Measurements from ENCODE around the gene TFAP2E.

DNA sequence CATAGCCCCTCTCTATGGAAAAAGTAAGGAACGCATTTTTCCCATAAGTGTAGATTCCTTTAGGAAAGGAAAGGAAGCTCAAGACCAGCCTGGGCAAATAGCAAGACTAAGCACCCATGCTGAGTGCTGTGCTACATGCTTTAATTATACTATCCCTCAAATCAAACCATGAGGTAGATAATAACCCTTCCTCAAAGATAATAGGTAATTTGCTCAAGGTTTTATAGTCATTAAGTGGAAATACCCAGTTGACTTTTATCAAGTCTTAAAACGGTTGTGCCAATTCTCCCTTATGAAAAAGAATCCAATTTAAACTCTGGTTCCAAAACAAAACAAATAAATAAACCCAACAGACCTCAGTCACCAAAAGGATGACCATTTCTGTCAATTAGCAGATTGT, 19.3 kb upstream of the TFAP2E start:
- TF ChIP-seq, protein P1, sequence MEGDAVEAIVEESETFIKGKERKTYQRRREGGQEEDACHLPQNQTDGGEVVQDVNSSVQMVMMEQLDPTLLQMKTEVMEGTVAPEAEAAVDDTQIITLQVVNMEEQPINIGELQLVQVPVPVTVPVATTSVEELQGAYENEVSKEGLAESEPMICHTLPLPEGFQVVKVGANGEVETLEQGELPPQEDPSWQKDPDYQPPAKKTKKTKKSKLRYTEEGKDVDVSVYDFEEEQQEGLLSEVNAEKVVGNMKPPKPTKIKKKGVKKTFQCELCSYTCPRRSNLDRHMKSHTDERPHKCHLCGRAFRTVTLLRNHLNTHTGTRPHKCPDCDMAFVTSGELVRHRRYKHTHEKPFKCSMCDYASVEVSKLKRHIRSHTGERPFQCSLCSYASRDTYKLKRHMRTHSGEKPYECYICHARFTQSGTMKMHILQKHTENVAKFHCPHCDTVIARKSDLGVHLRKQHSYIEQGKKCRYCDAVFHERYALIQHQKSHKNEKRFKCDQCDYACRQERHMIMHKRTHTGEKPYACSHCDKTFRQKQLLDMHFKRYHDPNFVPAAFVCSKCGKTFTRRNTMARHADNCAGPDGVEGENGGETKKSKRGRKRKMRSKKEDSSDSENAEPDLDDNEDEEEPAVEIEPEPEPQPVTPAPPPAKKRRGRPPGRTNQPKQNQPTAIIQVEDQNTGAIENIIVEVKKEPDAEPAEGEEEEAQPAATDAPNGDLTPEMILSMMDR (IDR thresholded peaks at IDR 0.05; ENCODE audit: low read depth, low read length, missing input control) = no peak
- TF ChIP-seq JUND (IDR thresholded peaks at IDR 0.05) (no peak), YY1 (IDR thresholded peaks at IDR 0.05) (no peak), TAF1 (conservative IDR thresholded peaks at IDR 0.05) (no peak), RXRA (IDR thresholded peaks at IDR 0.05) (no peak), EGR1 (IDR thresholded peaks at IDR 0.05; ENCODE audit: low read depth in 2 of 2) (no peak), FOXA1 (IDR thresholded peaks at IDR 0.05) (no peak)
- TF ChIP-seq, protein P2, sequence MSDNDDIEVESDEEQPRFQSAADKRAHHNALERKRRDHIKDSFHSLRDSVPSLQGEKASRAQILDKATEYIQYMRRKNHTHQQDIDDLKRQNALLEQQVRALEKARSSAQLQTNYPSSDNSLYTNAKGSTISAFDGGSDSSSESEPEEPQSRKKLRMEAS (IDR thresholded peaks at IDR 0.05) = no peak
